HG02642 (cell line): ENCODE data around the gene URM1.

Experiments
- ATAC-seq: cut with Tn5 transposase; IDR thresholded peaks from one replicate; pipeline ENCODE4 v1.9.1; 2021; ENCODE audit warnings: mild to moderate bottlenecking; ENCODE audit not compliant: unreplicated experiment, poor library complexity

Gene URM1

DNA sequence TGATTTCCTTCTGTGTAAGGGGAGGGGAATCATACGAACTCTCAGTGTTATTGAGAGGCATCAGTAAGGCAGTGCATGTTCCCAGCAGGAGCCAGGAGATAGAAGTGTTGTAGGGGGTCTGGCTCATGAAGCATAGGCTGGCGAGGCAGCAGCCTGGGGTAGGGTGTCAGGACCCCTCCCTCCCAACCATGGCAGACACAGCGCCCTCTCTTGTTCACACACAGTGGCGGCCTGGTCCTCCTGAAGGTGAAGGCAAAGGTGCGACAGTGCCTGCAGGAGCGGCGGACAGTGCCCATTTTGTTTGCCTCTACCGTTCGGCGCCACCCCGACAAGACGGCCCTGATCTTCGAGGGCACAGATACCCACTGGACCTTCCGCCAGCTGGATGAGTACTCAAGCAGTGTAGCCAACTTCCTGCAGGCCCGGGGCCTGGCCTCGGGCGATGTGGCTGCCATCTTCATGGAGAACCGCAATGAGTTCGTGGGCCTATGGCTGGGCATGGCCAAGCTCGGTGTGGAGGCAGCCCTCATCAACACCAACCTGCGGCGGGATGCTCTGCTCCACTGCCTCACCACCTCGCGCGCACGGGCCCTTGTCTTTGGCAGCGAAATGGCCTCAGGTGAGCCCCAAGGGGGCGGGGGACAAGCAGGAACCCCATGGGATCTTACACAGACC lies 26.1 kb upstream of the URM1 start:
- no peak for ATAC-seq

DNA sequence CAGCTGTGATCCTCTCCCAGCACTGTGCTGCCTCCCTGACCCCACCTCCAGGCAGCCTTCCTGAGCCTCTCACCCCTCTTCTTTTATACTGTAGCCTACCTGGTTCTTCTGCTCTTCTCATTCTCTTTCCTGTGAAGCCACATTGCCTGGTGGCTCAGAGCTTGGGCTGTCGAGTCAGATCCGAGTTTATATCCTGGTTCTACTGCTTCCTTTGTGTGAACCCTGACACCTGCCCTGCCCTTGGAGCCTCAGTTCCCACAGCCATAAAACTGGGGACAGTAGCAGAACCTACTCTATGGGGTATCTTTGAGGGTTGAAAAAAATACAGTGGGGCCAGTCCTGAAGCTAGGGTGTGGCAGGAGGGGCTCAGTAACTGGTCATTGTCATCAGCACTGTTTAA lies 22.0 kb upstream of the URM1 start:
- ATAC-seq = no peak

DNA sequence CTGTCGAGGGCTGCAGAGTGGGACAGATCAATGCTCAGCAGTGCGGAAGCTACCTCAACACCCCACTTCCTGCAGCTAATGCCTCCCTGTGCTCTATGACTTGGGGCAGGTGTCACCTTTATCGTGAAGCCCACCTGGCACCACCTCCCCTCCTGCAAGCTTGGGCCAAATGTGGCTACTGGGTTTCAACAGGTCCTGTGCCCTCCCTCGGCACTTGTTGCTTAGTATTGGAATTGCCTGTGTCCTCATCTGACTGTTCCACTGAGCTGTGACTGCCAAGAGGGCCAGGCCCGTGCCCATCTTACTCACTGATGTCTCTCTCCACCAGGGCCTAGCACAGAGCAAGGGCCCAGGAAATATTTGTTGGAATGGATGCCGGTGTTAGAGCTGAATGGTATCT lies 21.4 kb upstream of the URM1 start:
- ATAC-seq = no peak

DNA sequence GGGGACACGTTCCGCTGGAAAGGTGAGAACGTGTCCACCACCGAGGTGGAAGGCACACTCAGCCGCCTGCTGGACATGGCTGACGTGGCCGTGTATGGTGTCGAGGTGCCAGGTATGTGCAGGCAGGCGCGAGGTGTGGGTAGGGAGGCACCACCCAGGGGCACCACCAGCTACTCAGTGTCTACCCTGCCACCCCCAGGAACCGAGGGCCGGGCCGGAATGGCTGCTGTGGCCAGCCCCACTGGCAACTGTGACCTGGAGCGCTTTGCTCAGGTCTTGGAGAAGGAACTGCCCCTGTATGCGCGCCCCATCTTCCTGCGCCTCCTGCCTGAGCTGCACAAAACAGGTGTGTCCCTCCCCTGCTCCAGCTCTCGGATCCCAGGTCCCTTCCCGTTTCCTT lies 15.7 kb upstream of the URM1 start:
- ATAC-seq = no peak

DNA sequence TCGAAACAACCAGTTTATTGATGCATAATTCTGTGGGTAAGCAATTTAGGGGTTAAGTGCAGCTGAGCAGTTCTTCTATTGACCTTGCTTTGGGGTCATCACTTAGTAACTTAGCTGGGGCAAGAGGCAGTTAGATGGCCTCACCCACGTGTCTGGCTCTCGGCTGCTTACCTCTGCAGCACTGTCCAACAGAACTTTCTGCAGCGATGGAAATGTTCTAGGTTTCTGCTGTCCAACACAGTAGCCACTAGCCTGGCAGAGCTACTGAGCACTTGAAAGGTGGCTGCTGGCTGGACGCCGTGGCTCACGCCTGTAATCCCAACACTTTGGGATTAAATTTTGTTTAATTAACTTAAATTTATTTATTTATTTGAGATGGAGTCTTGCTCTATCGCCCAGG lies 13.1 kb upstream of the URM1 start:
- ATAC-seq = no peak

DNA sequence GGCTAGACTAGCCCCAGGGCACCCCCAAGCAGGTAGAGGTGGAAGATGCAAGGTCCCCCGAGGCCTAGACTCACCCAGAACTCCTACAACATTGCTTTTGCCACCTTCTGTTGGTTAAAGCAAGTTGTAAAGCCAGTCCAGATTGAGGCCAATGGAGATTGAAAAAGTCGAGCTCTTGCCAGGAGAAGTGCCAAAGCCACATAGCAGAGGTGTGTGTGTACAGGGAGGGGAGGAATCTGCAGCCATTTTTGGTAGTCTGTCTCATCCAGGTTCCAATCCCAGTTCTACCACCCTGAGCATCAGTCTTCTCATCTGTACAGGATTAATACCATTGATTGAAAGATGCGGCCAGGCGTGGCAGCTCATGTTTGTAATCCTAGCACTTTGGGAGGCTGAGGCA lies 12.3 kb upstream of the URM1 start:
- ATAC-seq = no peak

DNA sequence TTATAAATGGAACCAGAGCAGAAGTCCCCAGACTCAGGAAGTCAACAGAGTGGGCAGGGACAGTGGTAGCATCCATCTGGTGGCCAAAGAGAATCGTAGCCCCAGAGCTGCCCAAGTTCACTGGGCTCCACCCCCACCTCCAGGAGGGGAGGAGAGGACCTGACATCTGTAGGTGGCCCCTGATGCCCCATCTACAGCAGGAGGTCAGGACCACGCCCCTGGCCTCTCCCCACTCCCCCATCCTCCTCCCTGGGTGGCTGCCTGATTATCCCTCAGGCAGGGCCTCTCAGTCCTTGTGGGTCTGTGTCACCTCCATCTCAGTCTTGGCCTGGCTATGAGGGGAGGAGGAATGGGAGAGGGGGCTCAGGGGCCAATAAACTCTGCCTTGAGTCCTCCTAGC lies 10.3 kb upstream of the URM1 start:
- ATAC-seq = no peak

DNA sequence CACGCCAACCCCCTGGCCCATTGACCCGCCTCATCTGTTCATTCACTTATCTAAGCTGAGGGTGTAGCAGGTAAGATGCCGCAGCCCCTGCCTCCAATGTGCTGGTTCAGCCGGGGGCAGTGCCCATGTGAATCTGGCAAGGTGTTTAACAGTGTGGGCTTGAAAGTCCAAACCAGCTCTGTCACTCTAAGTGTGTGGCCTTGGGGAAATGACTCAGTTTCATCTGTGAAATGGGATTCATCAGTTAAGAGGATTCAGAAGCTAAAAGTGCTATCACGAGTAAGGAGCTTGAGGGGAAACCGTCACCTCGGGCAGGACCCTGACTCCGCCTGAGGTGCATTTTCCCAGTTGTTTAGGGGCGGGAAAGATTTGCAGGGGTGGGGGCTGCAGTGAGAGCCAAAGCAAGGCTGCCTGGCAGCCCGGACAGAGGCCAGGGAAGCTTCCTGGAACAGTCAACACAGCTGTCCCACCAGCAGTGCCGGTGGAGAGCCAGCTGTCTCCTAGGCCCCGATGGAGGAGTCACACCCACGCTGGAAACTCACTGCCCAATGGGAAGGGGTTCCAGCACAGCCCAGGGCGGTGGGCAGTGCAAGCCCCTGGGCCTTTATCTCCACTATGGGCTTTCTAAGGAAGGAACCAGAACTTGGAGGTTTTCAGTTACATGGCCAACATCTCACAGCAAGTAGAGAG lies 9.7 kb upstream of the URM1 start:
- ATAC-seq = no peak

DNA sequence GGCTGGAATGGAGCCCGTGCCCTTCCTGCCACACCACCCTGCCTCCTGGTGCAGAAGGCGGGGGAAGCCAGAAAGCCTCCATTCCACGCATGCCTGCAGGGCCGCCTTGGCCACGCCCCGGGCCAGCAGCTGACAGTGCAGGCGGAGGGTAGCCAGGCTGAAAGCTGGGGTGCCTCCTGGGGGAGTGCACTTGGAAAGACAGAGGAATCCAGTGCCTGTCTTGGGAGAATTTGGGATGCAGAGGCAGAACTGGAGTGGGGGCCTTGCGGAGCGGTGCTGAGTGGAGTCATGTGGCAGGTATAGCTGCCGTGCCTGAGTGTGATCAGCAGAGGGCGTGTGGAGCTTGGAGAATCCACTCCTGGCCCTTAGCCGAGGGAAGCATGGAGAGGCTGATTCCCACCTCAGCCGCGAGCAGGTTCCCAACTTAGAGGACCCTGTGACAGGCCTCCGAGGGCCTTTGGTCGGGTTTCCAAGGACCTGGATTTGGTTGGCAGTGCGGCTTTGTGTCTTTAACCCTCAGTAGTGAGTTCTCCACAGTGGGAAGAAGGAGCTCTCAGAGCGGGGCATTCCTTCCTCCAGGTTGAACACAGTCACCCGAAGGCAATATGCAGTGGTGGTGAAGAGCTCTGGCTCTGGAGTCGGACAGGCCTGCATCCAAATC lies 9.1 kb upstream of the URM1 start:
- ATAC-seq = peak; percentile 67

DNA sequence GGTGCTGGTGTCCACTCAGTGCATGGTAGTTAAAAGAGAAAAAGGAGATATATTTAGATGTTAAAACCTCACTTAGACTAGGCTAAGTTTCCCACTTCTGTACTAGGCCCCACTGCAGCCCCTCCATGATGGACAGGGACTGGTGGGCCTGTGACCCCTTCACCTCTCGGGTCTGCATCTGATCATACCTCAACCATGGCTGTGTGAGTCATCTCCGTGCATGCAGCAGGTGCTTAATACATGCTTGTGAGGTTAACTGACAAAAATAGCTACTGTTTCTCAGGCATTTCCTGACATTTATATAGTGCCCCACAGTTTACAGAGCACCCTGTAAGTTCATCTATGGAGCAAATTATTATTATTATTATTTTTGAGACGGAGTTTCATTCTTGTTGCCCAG lies 8.4 kb upstream of the URM1 start:
- ATAC-seq = no peak

DNA sequence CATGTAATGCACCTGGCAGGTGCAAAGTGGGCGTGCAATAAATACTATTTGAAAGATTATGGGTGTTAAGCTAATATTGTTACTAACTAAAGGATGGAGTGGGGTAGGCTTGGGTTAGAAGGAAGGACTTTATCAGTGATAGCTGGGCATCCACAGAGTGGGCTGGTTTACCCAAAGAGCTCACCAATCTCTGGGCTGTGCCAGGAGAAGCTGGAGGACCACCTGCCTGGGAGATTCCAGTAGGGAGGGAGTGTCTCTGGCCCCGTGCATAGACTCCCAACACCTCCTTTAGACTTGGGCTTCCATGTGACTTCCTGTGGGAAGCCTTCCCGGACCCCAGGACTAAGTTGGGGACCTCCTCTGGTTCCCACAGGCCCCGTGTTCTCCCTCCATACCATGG lies 5.6 kb upstream of the URM1 start:
- ATAC-seq = no peak

DNA sequence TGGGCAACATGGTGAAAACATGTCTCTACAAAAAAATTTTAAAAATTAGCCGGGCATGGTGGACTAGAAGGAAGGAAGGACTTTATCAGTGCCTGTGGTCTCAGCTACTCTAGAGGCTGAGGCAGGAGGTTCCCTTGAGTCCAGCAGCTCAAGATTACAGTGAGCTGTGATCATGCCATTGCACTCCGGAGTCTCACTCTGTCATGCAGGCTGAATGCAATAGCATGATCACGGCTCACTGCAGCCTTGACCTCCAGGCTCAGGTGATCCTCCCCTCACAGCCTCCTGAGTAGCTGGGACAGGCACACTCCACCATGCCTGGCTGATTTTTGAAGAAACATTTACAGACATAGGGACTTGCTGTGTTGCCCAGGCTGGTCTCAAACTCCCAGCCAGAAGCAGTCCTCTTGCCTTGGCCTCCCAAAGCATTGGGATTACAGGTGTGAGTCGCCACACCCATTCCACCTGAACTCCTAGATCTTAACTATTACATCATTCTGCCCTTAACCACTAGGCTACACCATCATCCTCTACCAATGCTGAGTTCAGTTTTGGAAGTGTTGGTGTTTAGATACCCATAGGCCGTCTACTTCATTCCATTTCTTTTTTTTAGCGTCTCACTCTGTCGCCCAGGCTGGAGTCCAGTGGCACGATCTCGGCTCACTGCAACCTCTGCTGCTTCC lies 2.0 kb upstream of the URM1 start:
- ATAC-seq = no peak

DNA sequence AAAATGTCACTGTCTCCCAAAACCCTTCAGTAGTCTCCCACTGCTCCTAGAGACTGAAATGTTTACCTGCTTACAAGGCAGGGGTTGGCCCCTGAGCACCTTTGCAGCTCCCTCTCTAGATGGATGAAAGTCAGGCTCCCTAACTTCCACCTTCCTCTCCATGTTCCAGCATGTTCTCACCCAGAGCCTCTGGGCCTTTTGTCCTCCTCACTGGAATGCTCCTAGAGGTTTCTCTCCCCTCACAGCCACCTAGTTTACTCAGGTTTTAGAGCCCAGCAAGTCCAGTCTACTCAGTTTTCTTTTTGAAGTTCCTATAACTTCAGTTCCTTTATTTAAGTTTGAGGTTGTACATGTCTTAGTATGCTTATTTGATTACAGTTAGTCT lies 815 bp upstream of the URM1 start:
- ATAC-seq = no peak

DNA sequence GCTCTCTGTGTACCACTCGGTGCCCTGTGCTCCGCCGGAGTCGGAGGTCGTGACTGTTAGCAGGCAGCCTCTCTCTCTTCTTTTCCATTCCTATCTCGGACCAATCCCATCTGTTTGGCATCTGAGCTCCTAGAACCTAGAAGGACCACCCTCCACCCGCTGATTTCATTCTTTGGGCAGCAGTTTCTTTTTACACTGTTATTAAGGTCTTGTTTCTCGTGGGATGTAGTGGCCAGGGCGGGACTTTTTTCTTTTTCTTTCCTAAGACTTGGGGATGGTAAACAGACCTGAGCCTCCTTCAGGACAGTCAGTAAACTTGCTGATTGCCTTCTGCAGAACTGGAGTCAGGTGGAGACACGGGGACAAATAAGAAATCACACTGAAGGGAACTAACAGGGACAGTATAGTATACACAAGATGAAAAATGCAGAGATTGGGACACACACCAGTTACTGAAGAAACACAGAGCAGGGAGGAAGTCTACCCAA lies 500 bp downstream of the URM1 start:
- no peak for ATAC-seq

DNA sequence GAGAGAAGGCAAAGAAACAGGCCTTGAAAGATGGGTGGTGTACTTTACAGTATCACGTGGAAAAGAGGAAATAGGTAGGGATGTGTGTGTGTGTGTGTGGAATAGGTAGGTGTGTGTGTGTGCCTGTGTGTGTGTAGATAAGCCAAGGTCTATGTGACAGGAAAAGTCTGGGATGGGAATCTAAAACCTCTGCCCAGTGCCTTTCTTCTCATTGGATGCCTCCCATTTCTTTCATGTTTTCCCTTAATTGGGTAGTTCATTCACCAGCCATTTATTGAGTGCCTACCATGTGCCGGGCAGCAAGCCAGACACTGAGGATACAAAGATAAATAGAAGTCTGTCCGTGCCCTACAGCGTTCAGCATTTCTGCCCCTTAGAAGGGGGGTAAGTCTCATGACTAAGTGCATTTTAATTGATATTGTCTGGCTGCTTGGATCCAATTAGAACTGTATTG lies 1.0 kb downstream of the URM1 start:
- no peak for ATAC-seq

DNA sequence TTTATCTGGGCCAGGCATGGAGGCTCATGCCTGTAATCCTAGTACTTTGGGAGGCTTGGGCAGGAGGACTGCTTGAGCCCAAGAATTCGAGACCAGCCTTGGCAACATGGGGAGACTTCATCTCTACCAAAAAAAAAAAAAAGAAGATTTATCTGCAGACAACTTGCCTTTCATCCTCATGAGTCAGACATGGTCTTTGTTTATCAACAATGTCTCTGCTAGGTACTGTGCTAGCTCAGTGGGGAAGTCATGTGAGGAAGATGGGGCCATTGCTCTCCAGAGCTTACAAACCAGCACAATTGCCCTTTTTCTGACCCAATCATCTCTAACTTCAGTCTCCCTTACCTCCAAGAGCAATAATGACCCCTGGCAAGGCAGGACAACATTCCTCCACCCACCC lies 1.6 kb downstream of the URM1 start:
- no peak for ATAC-seq

DNA sequence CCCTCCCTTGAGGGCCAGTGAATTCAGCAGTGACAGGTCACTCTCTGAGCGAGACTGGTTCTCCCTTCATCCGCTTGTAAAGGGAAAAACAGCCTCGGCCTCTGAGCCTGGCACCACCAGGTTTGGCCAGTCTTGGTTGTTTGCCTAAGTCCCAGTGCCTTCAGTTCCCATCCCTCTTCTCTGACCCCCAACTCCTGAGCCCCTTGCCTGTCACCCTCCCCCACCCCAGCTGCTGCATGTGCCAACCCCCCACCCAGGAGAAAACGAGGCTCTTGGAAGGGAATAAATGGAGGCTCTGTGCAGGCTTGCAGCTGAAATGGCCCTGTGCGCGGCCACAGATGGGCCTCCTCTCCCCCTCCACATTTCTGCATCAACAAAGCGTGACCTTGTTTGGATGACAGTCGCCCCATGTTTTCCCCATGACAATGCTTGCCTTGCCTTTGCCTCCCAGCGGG lies 3.1 kb downstream of the URM1 start:
- no peak for ATAC-seq

DNA sequence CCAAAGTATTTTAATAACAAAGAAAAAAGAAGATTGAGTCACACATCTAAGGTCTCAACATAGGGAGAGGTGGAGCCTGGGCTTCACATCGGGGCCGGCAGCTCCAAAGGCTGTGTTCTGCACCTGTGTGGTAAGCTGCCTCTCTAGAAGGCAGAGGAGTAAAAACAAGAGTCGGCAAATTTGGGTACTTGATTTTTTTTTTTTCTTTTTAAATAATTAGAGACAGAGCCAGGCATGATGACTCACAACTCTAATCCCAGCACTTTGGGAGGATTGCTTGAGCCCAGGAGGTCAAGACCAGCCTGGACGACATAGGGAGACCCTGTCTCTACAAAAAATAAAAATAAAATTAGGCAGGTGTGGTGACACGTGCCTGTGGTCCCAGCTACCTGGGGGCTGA lies 4.7 kb downstream of the URM1 start:
- no peak for ATAC-seq

DNA sequence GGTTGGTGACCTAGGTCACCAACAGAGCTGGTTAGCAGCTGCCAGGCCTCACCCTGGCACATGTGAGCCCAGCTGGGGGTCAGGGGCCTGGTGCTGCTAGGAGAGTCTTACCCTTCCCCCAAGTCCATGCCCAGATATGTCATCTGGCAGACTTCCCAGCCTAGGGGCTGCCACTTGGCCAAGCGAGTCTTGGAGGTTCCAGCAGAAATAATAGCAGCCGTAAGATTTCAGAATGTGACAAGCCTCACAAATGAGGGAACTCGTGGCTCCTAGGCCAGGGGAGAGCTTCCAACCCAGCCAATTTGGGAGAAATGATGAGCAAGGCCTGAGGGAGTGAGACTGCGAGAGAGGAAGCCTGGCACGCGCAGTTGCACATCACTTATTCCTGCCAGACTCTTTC lies 11.1 kb downstream of the URM1 start:
- ATAC-seq = no peak

DNA sequence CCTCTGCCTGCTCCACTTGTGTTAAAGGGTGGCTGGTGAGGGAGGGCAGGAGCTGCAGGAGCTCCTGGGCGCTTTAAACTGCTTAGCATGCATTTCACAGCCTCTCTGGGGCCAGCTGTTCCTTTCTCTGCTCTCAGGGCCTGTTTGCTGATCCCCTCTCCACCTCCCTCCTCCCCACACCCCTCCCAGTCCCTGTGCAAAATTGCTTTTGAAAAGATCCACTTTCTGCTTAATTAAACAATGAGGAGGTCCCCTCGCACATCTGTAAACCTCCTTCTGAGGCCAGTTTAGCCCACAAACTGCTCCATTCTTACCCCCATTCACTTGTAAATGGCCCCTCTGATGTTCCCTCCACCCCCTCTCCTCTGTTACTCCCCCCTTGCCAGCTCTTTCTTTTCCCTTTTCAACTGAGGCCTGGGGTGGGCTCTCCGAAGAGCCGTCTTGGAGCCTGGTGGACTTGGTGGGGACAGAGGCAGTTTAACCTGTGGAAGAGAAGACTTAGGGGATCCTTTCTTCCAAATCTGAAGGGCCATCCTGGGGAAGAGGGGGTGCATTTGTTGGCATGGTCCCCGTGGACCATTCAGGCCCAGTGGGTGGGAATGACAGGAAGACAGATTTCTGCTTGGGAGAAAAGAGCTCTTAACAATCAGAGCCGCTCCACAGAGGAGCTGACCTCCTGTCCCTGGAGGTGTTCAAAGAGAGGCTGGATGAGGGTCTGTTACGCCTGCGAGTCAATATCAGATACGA lies 12.0 kb downstream of the URM1 start:
- ATAC-seq = no peak
